Right atrium auricular region (tissue), 2 donors: Measurements from ENCODE around the gene CEACAM4. TPM values are rescaled to one million over a fixed set of nuclear protein-coding genes. Genes with fewer than 3 reads are reported as not detected.

Source experiments
- DNase-seq: peaks from one replicate; pipeline ENCODE4 v3.0.0-alpha.2; 2019; ENCODE audit warnings: low spot score
- H3K27ac ChIP-seq, 2 donors: fragments of 200-600 bp; sonication (generic); 1 replicate in 1 of 2; 2 replicates in 1 of 2; pipeline ENCODE4 v1.5.1; 2016 to 2019
- H3K27me3 ChIP-seq, 2 donors: fragments of 200-600 bp; sonication (generic); one replicate each; pipeline versions ENCODE4 v1.5.1 to v1.6.0; 2017 to 2019
- H3K36me3 ChIP-seq: fragments of 200-600 bp; sonication (generic); one replicate; pipeline ENCODE4 v1.5.1; 2016
- H3K4me1 ChIP-seq, 2 donors: fragments of 200-600 bp; sonication (generic); one replicate each; pipeline versions ENCODE4 v1.5.1 to v1.6.0; 2017 to 2019
- H3K4me3 ChIP-seq, 2 donors: fragments of 200-600 bp; sonication (generic); 1 replicate in 1 of 2; 2 replicates in 1 of 2; pipeline ENCODE4 v1.5.1; 2017 to 2019; ENCODE audit warnings: mild to moderate bottlenecking in 1 of 2, moderate library complexity in 1 of 2
- H3K9me3 ChIP-seq, 2 donors: fragments of 200-600 bp; sonication (generic); one replicate each; pipeline ENCODE4 v1.5.1; 2019
- CTCF ChIP-seq, 2 donors: fragments of 200-600 bp; sonication (generic); IDR thresholded peaks; one replicate each; pipeline ENCODE4 v1.5.1; 2019; ENCODE audit warnings: antibody characterized with exemption in 2 of 2
- total RNA-seq, 2 donors: library from RNA; depleted of rRNA; stranded (reverse); fragments of >200 nt; gene quantifications; one replicate each; pipeline ENCODE4 v1.1.0, GENCODE V29; 2016

CEACAM4 gene
- under 1 TPM in 1 of 2 donors, not detected in 1; 0.67 TPM for total RNA-seq

- Histone ChIP-seq H3K27ac (no peak within 1 kb of the TSS), H3K36me3 (no peaks in the 10 kb centered on the region), H3K4me1 (no peaks in the 10 kb centered on the region), H3K27me3 (no peaks in the 10 kb centered on the region), H3K9me3 (peaks cover 0 to 10% of the 10 kb centered on the region in 2 donors), H3K4me3 (no peak within 1 kb of the TSS)
- no peak for DNase-seq
- no peak for TF ChIP-seq CTCF (IDR thresholded peaks at IDR 0.05)
These were observed at the start of gene CEACAM4 for GRCh38 chr19:41626877-41627276. TSS of gene CEACAM4 (minus strand) at chr19:41627074. CDS start at chr19:41626963, 111 bp downstream.

GRCh38 chr19:41671486-41671885, 44.6 kb upstream of the CEACAM4 start:
- no peak for DNase-seq
- no peak for TF ChIP-seq CTCF (IDR thresholded peaks at IDR 0.05)
- H3K27ac ChIP-seq, result no peak overlapping the region
- H3K4me1 ChIP-seq, result no peaks in the 10 kb centered on the region
- no peak overlapping the region for H3K4me3 ChIP-seq
- no peaks in the 10 kb centered on the region for H3K36me3 ChIP-seq
- H3K9me3 ChIP-seq, result peaks cover 0 to 5% of the 10 kb centered on the region in 2 donors
- no peaks in the 10 kb centered on the region for H3K27me3 ChIP-seq

DNA sequence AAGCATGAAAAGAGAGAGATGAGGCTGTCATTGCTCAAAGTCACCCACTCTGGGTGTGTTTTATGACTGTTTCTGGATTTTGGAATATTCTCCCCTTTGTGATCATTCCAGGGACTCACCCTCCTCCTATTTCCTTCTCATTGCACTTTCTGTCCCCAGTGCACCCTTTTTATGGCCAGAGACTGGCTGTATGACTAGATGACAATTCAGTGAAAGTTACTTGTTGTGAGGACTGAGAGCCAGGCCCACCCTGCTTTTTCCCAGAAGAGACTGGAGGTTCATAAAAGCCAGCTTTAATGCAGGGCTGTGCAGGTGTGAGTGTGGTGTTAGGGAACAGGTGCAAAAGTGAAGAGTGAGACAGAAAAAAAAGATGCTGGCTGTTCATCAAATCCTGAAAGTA, 43.9 kb upstream of the CEACAM4 start:
- DNase-seq, result no peak
- no peaks in the 10 kb centered on the region for H3K27me3 ChIP-seq
- H3K36me3 ChIP-seq, result no peaks in the 10 kb centered on the region
- peaks cover 5 to 11% of the 10 kb centered on the region in 2 donors for H3K9me3 ChIP-seq
- no peak overlapping the region for H3K4me3 ChIP-seq
- H3K4me1 ChIP-seq, result no peaks in the 10 kb centered on the region
- TF ChIP-seq CTCF (IDR thresholded peaks at IDR 0.05), result no peak
- no peak overlapping the region for H3K27ac ChIP-seq

DNA sequence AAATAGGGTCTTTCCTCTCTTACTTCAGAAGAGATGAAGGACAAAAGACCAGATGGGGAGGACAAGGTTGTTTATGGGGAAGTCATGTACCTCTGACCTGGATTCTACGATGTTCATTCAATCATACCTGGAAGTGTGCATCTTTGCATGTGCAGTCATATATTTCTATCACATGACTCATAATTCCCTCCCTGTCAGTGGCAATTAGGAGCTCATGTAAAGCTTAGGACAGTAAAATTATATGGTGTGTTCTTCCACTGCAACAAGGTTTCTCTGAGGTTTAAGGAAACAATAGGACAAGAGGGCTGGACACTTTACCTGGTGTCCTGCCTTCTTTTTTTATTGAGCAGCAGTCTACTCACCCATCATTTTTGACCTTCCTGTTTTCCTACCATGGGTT, 41.4 kb upstream of the CEACAM4 start:
- Histone ChIP-seq H3K27ac (no peak overlapping the region), H3K9me3 (peaks cover 6 to 23% of the 10 kb centered on the region in 2 donors), H3K4me3 (no peak overlapping the region), H3K36me3 (no peaks in the 10 kb centered on the region), H3K27me3 (no peaks in the 10 kb centered on the region), H3K4me1 (no peaks in the 10 kb centered on the region)
- TF ChIP-seq CTCF (IDR thresholded peaks at IDR 0.05), result no peak
- DNase-seq, result no peak

GRCh38 chr19:41666075-41666474, 39.2 kb upstream of the CEACAM4 start:
- H3K27me3 ChIP-seq, result no peaks in the 10 kb centered on the region
- no peaks in the 10 kb centered on the region for H3K4me1 ChIP-seq

More at GRCh38 chr19:41666075-41666474, 39.2 kb upstream of the CEACAM4 start:
- Histone ChIP-seq H3K9me3 (peaks cover 6 to 23% of the 10 kb centered on the region in 2 donors), H3K27ac (no peak overlapping the region), H3K4me3 (no peak overlapping the region), H3K36me3 (no peaks in the 10 kb centered on the region)
- TF ChIP-seq CTCF (IDR thresholded peaks at IDR 0.05), result no peak
- no peak for DNase-seq
